SK-N-MC (cell line): ENCODE data around the gene ADSL.

ENCODE experiments used
- EZH2 ChIP-seq: fragments of 200-600 bp; sonication (generic); IDR thresholded peaks from one replicate; pipeline ENCODE4 v1.6.1; 2017; ENCODE audit warnings: antibody characterized with exemption
- FOXP2 ChIP-seq: optimal IDR thresholded peaks from 2 replicates; pipeline ENCODE3; 2011; ENCODE audit warnings: mild to moderate bottlenecking, moderate library complexity; ENCODE audit not compliant: insufficient read depth; ENCODE audit errors: extremely low read length, control extremely low read depth
- POLR2AphosphoS5 ChIP-seq: IDR thresholded peaks from 2 replicates; pipeline ENCODE4 v1.6.1; 2012; ENCODE audit warnings: mild to moderate bottlenecking, low read depth, low read length, borderline replicate concordance

DNA sequence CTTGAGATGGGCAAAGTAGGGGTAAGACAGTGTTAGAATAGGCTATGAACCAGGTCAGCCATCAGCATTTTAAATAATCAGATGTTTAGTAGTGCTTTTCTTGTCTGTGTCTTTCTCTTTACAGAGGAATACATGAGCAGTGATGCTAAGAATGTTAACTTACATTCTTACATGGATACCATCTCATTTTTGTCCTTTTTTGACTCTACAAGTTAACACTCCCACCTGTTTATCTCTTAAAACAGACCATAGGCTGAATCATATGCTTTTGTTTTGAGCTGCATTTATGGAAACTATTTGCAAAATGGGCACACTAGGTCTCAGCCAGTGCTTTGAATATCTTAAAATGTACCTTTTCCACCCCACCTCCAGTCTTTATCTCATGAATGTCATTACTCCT lies 25.6 kb upstream of the ADSL start:
- no peak for TF ChIP-seq POLR2AphosphoS5
- no peak for TF ChIP-seq EZH2
- no peak for TF ChIP-seq FOXP2
